Gastroesophageal sphincter (tissue), 3 donors: ENCODE data around the gene IFT122.

Experiments
- CTCF ChIP-seq, 4 experiments: fragments of 200-600 bp in 2 of 4; fragments of 450-650 bp in 2 of 4; sonication (generic) in 1 of 4; IDR thresholded peaks; one replicate each; pipeline ENCODE4 v1.5.1; 2017 to 2019; ENCODE audit warnings: antibody characterized with exemption in 4 of 4, mild to moderate bottlenecking in 2 of 4, moderate library complexity in 2 of 4
- POLR2A ChIP-seq, 2 donors: fragments of 450-650 bp; IDR thresholded peaks; one replicate each; pipeline ENCODE4 v1.6.1; 2017; ENCODE audit warnings: antibody characterized with exemption in 2 of 2, mild to moderate bottlenecking in 2 of 2, moderate library complexity in 1 of 2
- POLR2AphosphoS5 ChIP-seq: sonication (generic); formaldehyde crosslinking; IDR thresholded peaks from one replicate; pipeline ENCODE4 v1.6.1; 2017; ENCODE audit warnings: antibody characterized with exemption

GRCh38 chr3:129434140-129434539 is 5.9 kb upstream of the IFT122 start:
- no peak for TF ChIP-seq CTCF (IDR thresholded peaks at IDR 0.05)
- no peak for TF ChIP-seq POLR2A (IDR thresholded peaks at IDR 0.05)
- no peak for TF ChIP-seq POLR2AphosphoS5
